Fibroblast of villous mesenchyme (primary cell): ENCODE measurements around the gene PARP12. TPM values are rescaled to one million over a fixed set of nuclear protein-coding genes. Genes with fewer than 3 reads are reported as not detected.

ENCODE experiments used
- DNase-seq: peaks from one replicate; pipeline ENCODE4 v3.0.0-alpha.2; 2010; ENCODE audit warnings: low read depth
- H3K4me3 ChIP-seq: 2 replicates; pipeline ENCODE4 v1.5.1; 2011; ENCODE audit warnings: low read depth, mild to moderate bottlenecking, low read length
- total RNA-seq: library from RNA; depleted of rRNA; stranded (reverse); fragments of >200 nt; gene quantifications from 2 replicates; pipeline ENCODE4 v1.2.3, GENCODE V29; 2012
- TF ChIP-seq, protein P1 (sequence below): IDR thresholded peaks from 2 replicates; pipeline ENCODE4 v1.5.1; 2012; ENCODE audit warnings: low read depth, mild to moderate bottlenecking, low read length; ENCODE audit not compliant: insufficient read depth

The PARP12 gene
- total RNA-seq, 1 donor: 27.2 TPM

DNA sequence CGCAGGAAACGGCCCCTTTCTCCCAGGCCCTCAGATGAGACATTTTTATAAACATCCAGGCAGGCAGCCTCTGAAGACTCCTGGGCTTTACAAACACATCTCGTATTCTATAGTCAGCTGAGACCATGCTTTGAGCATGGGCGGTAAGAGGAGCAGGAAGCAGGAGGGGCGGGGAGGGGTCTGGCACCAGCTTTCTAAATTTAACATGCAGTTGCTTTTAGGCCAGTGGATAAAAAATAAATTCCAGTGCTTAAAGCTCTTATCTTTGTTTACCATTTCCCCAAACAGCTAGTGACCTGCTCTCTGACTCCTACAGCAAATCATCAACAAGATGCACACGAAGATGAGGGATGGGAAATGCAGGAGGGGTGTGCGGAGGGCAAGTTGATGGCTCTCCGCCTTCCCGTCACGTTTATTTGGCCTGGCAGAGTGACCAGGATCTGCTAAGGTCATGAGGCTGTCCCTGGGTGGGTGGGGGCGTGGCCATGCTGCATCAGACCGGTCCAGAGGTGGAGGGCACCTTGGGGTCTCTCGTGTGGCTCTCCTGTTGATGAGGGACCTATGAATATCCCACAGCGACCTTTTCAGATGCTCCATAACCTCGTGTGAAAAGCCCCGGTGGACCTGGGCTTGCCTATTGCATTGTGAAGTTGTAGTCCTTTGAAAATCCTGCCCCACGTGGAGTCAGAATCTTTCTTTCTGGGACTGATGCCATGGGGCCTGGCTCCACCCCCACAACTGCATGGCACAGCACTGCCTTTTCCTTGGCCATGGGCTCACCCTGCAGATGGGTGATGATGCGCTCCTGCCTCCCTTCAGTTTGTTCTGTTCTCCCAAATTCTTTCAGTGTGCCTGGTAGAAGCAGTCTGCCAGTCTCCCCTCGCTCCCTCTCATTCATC lies 67.5 kb downstream of the PARP12 start:
- TF ChIP-seq, protein P1, sequence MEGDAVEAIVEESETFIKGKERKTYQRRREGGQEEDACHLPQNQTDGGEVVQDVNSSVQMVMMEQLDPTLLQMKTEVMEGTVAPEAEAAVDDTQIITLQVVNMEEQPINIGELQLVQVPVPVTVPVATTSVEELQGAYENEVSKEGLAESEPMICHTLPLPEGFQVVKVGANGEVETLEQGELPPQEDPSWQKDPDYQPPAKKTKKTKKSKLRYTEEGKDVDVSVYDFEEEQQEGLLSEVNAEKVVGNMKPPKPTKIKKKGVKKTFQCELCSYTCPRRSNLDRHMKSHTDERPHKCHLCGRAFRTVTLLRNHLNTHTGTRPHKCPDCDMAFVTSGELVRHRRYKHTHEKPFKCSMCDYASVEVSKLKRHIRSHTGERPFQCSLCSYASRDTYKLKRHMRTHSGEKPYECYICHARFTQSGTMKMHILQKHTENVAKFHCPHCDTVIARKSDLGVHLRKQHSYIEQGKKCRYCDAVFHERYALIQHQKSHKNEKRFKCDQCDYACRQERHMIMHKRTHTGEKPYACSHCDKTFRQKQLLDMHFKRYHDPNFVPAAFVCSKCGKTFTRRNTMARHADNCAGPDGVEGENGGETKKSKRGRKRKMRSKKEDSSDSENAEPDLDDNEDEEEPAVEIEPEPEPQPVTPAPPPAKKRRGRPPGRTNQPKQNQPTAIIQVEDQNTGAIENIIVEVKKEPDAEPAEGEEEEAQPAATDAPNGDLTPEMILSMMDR: no peak
- no peak overlapping the region for H3K4me3 ChIP-seq
- peak; percentile 94 for DNase-seq

DNA sequence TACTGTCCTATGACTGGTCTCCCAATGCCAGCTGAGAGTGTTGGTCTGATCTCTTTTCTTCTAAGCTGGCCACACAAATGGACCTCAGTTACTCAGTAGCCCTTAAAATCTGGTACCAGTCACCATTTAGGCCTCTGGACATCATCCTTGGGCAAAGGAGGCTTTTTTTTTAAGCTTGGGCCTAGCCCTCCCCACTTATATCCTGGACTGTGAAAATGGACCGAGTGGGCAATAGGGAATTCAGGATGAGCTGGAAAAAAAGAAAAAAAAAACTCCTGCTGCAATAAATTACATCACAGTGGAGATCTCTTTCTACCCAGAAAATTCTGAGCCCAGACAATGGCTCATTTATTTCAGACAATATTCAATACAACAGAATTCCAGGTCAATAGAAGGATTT lies 68.4 kb downstream of the PARP12 start:
- no peak for DNase-seq
- H3K4me3 ChIP-seq: no peak overlapping the region
- TF ChIP-seq, protein P1: no peak

DNA sequence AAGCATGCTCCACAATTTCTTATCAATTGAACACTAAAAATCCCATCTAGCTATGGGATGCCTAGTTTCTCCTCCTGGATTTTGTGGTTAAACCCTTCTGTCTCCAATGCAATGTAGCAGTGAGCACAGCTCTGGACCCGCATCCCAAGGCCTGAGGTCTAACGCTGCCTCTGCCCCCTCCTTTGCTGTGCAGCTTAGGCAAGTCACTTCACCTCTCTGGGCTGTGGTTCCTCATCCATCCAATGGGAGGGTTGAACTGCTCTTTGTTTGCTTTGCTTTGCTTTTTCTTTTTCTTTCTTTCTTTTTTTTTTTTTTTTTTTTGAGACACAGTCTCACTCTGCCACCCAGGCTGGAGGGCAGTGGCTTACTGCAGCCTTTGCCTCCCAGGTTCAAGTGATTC lies 69.2 kb downstream of the PARP12 start:
- no peak overlapping the region for H3K4me3 ChIP-seq
- DNase-seq: no peak

DNA sequence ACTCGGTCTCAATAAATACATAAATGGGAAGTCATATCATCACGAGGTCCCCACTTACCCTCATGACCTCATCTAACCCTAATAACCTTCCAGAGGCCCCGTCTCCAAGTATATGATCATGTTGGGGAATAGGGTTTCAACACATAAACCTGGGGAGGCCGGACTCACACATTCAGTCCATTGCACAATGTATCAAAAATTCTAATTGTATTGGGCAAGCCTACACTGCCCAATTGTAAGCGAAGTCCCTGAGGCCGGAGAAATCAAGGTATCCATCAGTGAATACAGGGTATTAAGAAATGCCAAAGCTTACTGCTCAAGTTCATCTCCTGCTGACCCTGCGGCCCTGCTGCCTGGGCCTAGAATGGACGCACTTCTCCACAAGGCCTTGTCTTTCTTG lies 69.6 kb downstream of the PARP12 start:
- TF ChIP-seq, protein P1: no peak
- no peak for DNase-seq
- no peak overlapping the region for H3K4me3 ChIP-seq

More for the DNA sequence above, 69.2 kb downstream of the PARP12 start:
- TF ChIP-seq, protein P1: no peak

DNA sequence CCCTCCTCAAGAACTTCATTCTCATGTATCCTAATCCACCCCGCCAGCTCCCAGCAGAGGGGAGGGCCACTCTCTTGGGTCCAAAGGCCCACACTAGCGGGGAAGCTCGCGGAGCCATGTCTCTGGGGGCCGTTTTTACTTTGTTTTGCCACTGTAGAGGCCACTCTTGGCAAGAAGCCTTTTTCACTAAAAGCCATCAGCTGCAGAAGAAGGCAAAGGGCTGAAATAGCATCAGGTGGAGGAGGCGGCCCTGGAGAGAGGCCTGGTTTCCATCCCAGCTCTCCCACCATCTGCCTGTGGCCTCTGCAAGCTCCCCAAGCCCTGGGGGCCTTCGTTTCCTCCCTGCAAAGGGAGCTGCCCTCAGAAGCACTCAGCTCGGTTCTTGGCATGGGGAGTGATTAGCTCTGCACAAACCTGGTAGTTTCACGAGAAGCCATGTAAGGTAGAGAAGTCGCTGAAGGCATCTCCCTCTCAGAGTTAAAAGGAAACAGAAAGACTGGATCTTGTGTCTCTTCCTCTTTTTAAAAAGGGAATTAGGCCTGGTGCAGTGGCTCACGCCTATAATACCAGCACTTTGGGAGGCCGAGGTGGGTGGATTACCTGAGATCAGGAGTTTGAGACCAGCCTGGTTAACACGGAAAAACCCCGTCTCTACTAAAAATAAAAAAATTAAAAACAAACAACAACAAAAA lies 70.3 kb downstream of the PARP12 start:
- peak; percentile 12 for DNase-seq
- TF ChIP-seq, protein P1: no peak
- H3K4me3 ChIP-seq: no peak overlapping the region

DNA sequence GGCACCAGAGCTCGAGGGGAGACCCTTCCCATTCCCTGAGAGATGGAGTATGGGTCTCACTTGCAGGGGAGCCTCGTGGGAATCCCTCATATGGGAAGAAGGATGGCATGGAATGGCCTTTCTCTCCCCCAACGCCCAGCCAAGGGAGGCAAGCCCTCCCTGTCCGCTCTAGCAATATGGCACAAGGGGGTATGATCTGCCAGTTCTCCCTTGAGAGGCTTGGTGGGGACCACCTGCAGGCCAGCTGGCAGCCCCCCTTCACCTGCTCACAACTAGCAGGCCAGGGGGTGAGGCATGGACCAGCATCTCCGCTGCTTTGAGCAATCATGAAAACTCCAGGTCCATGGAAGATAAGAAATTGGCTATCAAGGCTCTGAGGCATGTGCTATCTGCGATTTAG lies 70.8 kb downstream of the PARP12 start:
- TF ChIP-seq, protein P1: no peak
- DNase-seq: no peak
- no peak overlapping the region for H3K4me3 ChIP-seq
